ENCODE data around the gene SCCPDH. TPM values are rescaled to one million over a fixed set of nuclear protein-coding genes. Genes with fewer than 3 reads are reported as not detected.
"Not testable (repeated sequence)": the region's sequence is repeated elsewhere in the genome, so short reads cannot be mapped to it uniquely, and the experiment has no call there.

Gene SCCPDH
- total RNA-seq, 1 donor from 2014 or later: 31.4 TPM

GRCh38 chr1:246703581-246703980 is 20.6 kb upstream of the SCCPDH start:
- DNase-seq (ENCODE audit: extremely low read depth, low read depth, low spot score): no peak

DNA sequence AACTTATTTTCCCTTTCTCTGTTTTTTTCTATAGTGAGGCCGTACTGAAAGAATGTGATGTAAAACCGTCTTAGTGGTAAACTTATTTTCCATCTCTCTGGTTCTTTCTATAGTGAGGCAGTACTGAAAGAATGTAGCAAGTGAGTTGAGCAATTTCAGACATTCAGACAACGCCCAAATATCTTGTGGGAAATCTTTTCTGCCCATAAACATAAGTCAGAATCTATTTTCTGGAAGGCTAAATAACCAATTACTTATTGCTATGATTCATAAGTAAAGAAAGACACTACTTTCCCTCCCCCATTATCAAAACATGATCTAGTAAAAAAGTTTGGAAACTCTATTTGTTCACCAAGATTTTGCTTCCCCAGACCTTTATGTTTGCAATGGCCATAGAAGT is 18.8 kb upstream of the SCCPDH start:
- DNase-seq (ENCODE audit: extremely low read depth, low read depth, low spot score): no peak

DNA sequence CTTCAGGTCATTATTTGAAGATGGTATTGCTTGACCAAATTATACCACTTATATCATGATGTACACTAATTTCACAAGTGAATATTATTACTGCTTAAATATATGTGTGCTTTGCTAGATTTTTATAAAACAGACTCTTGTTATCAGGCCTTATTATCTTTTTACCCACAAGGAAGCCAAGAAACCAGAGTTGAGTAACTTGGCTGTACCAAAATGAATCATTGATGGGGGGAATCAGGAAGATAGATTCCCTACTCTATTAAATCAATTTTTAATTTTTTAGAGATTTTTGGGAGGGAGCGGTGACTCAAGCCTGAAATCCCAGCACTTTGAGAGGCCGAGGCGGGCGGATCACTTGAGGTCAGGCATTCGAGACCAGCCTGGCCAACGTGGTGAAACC is 16.0 kb upstream of the SCCPDH start:
- DNase-seq (ENCODE audit: extremely low read depth, low read depth, low spot score): no peak

- no peak for DNase-seq (ENCODE audit: extremely low read depth, low read depth, low spot score)
Observed at GRCh38 chr1:246709196-246709595, 15.0 kb upstream of the SCCPDH start.

DNA sequence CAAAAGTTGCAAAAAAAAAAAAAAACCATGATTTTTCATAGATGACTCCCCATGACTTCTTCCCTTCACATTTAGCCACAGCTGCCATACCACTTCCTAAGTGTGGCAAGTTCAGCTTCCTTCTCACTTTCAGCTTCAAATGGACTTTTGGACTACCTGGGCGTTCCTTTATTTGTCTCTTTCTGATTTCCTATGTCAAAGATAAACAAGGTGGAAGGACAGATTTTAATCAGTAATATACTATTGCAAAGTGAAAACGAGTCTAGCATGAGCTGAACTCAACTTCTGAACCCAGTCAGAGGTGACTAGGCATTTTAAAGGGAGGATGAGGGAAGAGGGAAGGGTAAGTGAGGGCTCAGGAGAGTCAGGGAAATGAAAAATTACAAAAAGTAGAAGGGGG is 14.4 kb upstream of the SCCPDH start:
- DNase-seq (ENCODE audit: extremely low read depth, low read depth, low spot score): no peak

GRCh38 chr1:246711548-246712003 is 12.6 kb upstream of the SCCPDH start:
- DNase-seq (ENCODE audit: extremely low read depth, low read depth, low spot score): no peak

DNA sequence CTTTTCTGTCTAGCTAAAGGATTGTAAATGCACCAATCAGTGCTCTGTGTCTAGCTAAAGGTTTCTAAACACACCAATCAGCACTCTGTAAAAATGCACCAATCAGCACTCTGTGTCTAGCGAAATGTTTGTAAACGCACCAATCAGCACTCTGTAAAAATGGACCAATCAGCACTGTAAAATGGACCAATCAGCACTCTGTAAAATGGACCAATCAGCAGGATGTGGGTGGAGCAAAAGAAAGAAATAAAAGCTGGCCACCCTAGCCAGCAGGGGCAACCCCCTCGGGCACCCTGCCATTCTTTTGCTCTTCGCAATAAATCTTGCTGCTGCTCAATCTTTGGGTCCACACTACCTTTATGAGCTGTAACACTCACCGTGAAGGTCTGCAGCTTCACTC is 11.8 kb upstream of the SCCPDH start:
- not testable (repeated sequence) for DNase-seq (ENCODE audit: extremely low read depth, low read depth, low spot score)

GRCh38 chr1:246719361-246719760 is 4.8 kb upstream of the SCCPDH start:
- not testable (repeated sequence) for DNase-seq (ENCODE audit: extremely low read depth, low read depth, low spot score)

DNA sequence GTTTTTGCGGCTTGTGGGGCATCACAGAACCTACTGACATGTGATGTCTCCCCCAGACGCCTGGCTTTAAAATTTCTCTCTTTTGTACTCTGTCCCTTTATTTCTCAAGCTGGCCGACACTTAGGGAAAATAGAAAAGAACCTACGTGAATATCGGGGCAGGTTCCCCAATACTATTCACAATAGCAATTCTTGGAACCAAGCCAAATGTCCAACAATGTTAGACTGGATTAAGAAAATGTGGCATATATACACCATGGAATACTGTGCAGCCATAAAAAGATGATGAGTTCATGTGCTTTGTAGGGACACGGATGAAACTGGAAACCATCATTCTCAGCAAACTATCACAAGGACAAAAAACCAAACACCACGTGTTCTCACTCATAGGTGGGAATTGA is 3.4 kb upstream of the SCCPDH start:
- DNase-seq (ENCODE audit: extremely low read depth, low read depth, low spot score): not testable (repeated sequence)

DNA sequence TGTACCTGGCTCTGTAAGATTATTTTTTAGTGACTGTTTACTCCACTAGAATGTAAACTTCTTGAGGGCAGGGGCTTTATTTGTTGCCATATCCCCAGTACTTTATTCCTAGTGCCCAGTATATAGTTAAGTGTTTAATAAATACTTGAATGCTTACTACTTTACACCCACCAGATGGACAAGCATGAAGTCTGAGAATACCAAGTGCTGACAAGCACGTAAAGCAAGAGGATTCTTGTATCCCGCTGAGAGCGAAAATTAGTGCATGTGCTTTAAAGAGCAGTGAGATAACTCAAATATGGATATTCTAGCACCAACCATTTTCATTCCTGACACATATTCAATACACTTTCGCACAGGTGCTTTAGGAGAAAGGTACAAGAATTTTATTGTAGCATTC is 1.5 kb upstream of the SCCPDH start:
- no peak for DNase-seq (ENCODE audit: extremely low read depth, low read depth, low spot score)

GRCh38 chr1:246724731-246725095 is 504 bp downstream of the SCCPDH start:
- DNase-seq (ENCODE audit: extremely low read depth, low read depth, low spot score): no peak

DNA sequence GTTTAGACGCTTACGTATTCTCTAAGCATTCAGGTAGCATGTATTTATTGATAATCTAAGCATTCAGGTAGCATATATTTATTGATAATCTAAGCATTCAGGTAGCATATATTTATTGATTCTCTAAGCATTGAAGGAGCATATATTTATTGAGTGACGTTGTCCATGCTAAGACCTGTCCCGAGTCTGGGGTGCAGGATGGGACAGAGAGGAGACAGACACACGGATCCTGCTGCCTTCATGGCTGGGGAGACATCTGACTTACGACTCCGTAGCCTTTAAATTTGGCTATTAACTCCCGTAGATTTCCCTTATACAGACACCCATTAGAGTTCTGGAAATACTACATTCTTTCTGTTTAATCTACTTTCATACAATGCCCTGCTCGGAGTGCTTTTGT is 982 bp downstream of the SCCPDH start:
- no peak for DNase-seq (ENCODE audit: extremely low read depth, low read depth, low spot score)

GRCh38 chr1:246726255-246726679 is 2.1 kb downstream of the SCCPDH start:
- no peak for DNase-seq (ENCODE audit: extremely low read depth, low read depth, low spot score)

DNA sequence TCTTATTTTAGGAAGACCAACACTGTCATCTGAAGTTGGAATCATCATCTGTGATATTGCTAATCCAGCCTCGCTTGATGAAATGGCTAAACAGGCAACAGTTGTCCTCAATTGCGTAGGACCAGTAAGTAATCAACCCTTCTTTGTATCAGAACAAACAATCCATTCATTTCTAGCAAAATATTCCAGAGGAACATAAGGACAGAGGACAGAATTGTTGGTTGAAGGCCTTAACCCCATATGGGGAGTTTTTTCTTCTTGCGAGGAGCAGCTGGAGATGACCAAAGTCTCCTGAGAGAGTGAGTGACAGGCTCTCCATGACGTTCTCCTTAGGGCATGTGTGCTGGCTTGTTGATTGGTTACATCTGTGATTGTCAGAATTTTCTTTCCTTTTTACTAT is 2.7 kb downstream of the SCCPDH start:
- DNase-seq (ENCODE audit: extremely low read depth, low read depth, low spot score): no peak

GRCh38 chr1:246727594-246727993 is 3.4 kb downstream of the SCCPDH start:
- no peak for DNase-seq (ENCODE audit: extremely low read depth, low read depth, low spot score)

DNA sequence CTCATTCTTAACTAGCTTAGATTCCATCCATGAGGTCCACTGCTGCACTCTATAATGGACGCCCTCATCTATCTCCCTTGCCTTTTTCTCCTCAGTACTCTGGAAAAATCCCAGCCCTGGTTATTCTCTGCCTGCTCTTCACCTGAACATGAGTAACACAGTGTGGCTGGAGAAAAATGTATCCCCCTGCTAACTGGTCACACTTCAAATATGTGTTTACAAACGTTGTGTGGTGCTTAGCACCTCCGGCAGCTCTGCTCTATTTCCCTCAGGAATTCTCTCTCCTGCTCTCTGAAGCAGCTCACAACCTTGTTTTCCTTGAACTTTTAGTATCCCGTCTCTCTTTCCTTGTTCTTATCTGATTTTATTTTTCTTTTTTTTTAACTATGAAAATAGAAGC is 4.1 kb downstream of the SCCPDH start:
- no peak for DNase-seq (ENCODE audit: extremely low read depth, low read depth, low spot score)

- not testable (repeated sequence) for DNase-seq (ENCODE audit: extremely low read depth, low read depth, low spot score)
Observed at GRCh38 chr1:246729040-246729439, 4.8 kb downstream of the SCCPDH start.

DNA sequence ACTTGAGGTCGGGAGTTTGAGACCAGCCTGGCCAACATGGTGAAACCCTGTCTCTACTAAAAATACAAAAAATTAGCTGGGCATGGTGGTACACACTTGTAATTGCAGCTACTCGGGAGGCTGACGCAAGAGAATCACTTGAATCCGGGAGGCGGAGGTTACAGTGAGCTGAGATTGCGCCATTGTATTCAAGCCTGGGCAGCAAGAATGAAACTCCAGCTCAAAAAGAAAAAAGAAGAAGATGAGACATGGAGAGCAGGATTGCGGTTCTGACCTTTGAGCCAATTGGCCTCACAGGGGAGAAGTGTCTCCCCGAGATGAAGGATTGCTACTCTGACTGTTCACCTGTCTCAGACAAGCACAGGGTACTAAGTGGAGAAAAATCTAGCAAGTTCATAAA is 6.6 kb downstream of the SCCPDH start:
- DNase-seq (ENCODE audit: extremely low read depth, low read depth, low spot score): no peak

DNA sequence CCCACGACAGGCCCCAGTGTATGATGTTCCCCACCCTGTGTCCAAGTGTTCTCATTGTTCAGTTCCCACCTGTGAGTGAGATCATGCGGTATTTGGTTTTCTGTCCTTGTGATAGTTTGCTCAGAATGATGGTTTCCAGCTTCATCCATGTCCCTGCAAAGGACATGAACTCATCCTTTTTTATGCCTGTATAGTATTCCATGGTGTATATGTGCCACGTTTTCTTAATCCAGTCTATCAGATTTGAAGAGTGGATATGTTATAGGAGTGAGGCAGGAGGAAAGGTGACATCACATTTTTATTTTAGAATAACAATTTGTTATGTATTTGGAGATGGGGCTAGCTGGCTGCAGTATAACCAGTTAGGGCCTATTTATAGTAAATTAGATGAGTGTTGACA is 7.7 kb downstream of the SCCPDH start:
- DNase-seq (ENCODE audit: extremely low read depth, low read depth, low spot score): not testable (repeated sequence)

DNA sequence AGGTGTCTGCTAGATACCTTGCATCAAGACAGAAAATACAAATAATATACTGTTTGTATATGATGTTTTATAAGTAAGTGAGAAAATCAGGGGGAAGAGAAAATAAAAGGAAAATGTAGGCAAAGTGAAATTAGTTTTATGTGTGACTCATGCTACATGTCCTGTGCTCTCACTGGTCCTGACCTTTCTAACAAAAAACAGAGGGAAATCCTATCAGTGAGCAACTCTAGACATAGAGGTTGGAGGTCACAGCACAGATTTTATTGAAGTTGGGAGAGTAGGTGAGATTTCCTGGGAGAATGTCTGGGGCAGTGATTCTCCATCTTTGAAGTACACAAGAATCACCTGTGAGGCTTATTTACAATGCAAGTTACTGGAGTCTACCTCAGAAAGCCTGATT is 9.5 kb downstream of the SCCPDH start:
- no peak for DNase-seq (ENCODE audit: extremely low read depth, low read depth, low spot score)

- peak; percentile 23 for DNase-seq (ENCODE audit: extremely low read depth, low read depth, low spot score)
Observed at GRCh38 chr1:246734866-246735265, 10.7 kb downstream of the SCCPDH start.

DNA sequence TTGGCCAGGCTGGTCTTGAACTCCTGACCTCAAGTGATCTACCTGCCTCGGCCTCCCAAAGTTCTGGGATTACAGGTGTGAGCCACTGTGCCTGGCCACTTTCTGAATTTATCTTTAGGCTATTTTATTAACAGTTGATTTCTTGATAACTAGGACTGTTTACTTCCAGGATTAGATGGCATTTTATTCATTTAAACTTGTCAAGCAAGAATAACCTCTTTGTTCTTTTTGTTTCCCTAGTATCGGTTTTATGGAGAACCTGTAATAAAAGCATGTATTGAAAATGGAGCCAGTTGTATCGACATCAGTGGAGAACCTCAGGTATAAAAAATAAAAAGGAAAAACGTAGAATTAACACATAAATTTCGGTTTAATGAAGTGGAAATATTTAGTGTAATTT is 11.5 kb downstream of the SCCPDH start:
- no peak for DNase-seq (ENCODE audit: extremely low read depth, low read depth, low spot score)

- DNase-seq (ENCODE audit: extremely low read depth, low read depth, low spot score): no peak
Observed at GRCh38 chr1:246742396-246742795, 18.2 kb downstream of the SCCPDH start.

- DNase-seq (ENCODE audit: extremely low read depth, low read depth, low spot score): not testable (repeated sequence)
Observed at GRCh38 chr1:246746155-246746554, 21.9 kb downstream of the SCCPDH start.
